Measurements from ENCODE around the gene IQCK. TPM values are rescaled to one million over a fixed set of nuclear protein-coding genes. Genes with fewer than 3 reads are reported as not detected.
A peak's percentile ranks its signal among the peaks of the same experiment; 100 is the strongest.

Gene IQCK
- total RNA-seq, 2 donors from 2014 or later = 7.5 to 14.4 TPM

DNA sequence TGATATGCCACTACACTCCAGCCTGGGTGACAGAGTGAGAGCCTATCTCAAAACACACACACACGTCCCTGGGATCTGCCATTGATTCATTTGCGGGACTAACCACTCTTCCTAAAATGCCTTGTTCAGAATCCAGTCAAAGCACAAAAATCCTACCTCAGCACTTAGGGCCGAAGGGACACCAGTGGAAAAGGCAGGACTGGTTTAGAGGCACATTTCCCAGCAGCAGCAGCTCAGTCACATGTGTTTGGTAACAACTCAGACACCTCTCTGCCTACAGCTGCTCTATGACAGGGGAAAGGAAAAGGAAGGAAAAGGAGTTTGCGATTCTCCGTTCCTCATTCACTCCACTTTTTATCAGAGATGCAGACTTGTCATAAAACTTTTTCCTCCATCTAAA lies 12.2 kb upstream of the IQCK start:
- no peaks in the 10 kb centered on the region for H3K9me3 ChIP-seq
- peaks cover 56% of the 10 kb centered on the region for H3K36me3 ChIP-seq
- no peak overlapping the region for H3K4me3 ChIP-seq
- no peak for TF ChIP-seq CTCF (IDR thresholded peaks at IDR 0.05)
- peak overlapping the region; percentile 50 to 63 for H3K27ac ChIP-seq
- no peaks in the 10 kb centered on the region for H3K27me3 ChIP-seq
- DNase-seq (ENCODE audit: low spot score) = no peak
- H3K4me1 ChIP-seq = peaks cover 2 to 19% of the 10 kb centered on the region in 2 donors

- H3K27ac ChIP-seq = no peak overlapping the region
- H3K4me1 ChIP-seq = peaks cover 2 to 23% of the 10 kb centered on the region in 2 donors
- H3K36me3 ChIP-seq = peaks cover 49% of the 10 kb centered on the region
- TF ChIP-seq CTCF (IDR thresholded peaks at IDR 0.05) = no peak
- no peaks in the 10 kb centered on the region for H3K27me3 ChIP-seq
- H3K4me3 ChIP-seq = no peak overlapping the region
- no peak for DNase-seq (ENCODE audit: low spot score)
- no peaks in the 10 kb centered on the region for H3K9me3 ChIP-seq
Observed at GRCh38 chr16:19706846-19707245, 11.2 kb upstream of the IQCK start.

- no peak overlapping the region for H3K4me3 ChIP-seq
- peaks cover 40% of the 10 kb centered on the region for H3K36me3 ChIP-seq
- no peak for DNase-seq (ENCODE audit: low spot score)
- H3K4me1 ChIP-seq = peaks cover 2 to 23% of the 10 kb centered on the region in 2 donors
- TF ChIP-seq CTCF (IDR thresholded peaks at IDR 0.05) = no peak
- H3K27me3 ChIP-seq = no peaks in the 10 kb centered on the region
- no peaks in the 10 kb centered on the region for H3K9me3 ChIP-seq
- H3K27ac ChIP-seq = peak overlapping the region in 1 of 2 donors; percentile 58
Observed at GRCh38 chr16:19707569-19708295, 10.3 kb upstream of the IQCK start.

GRCh38 chr16:19708296-19709205 lies 9.5 kb upstream of the IQCK start:
- peaks cover 37% of the 10 kb centered on the region for H3K36me3 ChIP-seq
- no peak for TF ChIP-seq CTCF (IDR thresholded peaks at IDR 0.05)
- H3K4me1 ChIP-seq = peaks cover 2 to 23% of the 10 kb centered on the region in 2 donors
- DNase-seq (ENCODE audit: low spot score) = no peak
- no peak overlapping the region for H3K4me3 ChIP-seq
- no peaks in the 10 kb centered on the region for H3K27me3 ChIP-seq
- peak overlapping the region in 1 of 2 donors; percentile 58 for H3K27ac ChIP-seq
- H3K9me3 ChIP-seq = no peaks in the 10 kb centered on the region

- no peak for DNase-seq (ENCODE audit: low spot score)
- H3K27me3 ChIP-seq = no peaks in the 10 kb centered on the region
- H3K36me3 ChIP-seq = peaks cover 35% of the 10 kb centered on the region
- no peak for TF ChIP-seq CTCF (IDR thresholded peaks at IDR 0.05)
- no peaks in the 10 kb centered on the region for H3K9me3 ChIP-seq
- H3K4me1 ChIP-seq = peaks cover under 1 to 23% of the 10 kb centered on the region in 2 donors
- no peak overlapping the region for H3K4me3 ChIP-seq
- H3K27ac ChIP-seq = peak overlapping the region; percentile 56 to 58
Observed at GRCh38 chr16:19709381-19710136, 8.5 kb upstream of the IQCK start.

Data from right atrium auricular region (tissue), 2 donors.